Tibial nerve (tissue), 4 donors: ENCODE results near the gene KRT77.

ENCODE experiments used
- CTCF ChIP-seq, 5 experiments: fragments of 200-600 bp in 3 of 5; fragments of 450-650 bp in 2 of 5; sonication (generic) in 3 of 5; IDR thresholded peaks; one replicate each; pipeline ENCODE4 v1.5.1; 2016 to 2019; ENCODE audit warnings: antibody characterized with exemption in 5 of 5, mild to moderate bottlenecking in 3 of 5, moderate library complexity in 2 of 5
- EP300 ChIP-seq, 2 donors: sonication (generic); formaldehyde crosslinking; IDR thresholded peaks; one replicate each; pipeline ENCODE4 v1.6.1; 2017; ENCODE audit warnings: antibody characterized with exemption in 2 of 2, mild to moderate bottlenecking in 1 of 2
- POLR2A ChIP-seq, 2 donors: fragments of 450-650 bp; IDR thresholded peaks; one replicate each; pipeline ENCODE4 v1.6.1; 2017; ENCODE audit warnings: antibody characterized with exemption in 2 of 2, mild to moderate bottlenecking in 2 of 2, moderate library complexity in 2 of 2

DNA sequence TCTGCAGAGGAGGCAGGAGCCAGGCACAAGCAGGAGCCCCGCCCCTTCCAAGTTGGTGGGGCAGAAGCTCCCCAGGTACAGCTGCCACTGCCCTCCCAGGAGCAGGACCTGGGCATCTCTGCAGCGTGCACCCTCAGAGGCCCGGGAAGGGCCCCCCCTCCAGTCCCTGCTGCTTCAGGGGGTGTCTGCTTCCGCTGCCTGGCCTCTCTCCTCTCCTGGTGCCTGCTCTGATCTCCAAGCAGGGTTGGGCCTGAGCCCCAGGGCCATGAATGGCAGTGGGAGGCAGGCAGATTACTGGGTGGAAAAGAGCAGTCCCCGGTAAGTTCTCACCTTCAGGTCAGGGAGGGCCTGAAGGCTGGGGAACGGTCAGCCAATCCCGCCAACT lies 38.9 kb upstream of the KRT77 start:
- TF ChIP-seq CTCF (IDR thresholded peaks at IDR 0.05) (no peak), EP300 (IDR thresholded peaks at IDR 0.05) (no peak), POLR2A (IDR thresholded peaks at IDR 0.05) (no peak)
